HG02840 (cell line): ENCODE measurements around the gene TRMT61A.

ENCODE experiments used
- ATAC-seq: cut with Tn5 transposase; IDR thresholded peaks from one replicate; pipeline ENCODE4 v1.9.1; 2021; ENCODE audit warnings: mild to moderate bottlenecking, moderate library complexity, moderate number of reproducible peaks; ENCODE audit not compliant: unreplicated experiment, low FRiP score

Gene TRMT61A

DNA sequence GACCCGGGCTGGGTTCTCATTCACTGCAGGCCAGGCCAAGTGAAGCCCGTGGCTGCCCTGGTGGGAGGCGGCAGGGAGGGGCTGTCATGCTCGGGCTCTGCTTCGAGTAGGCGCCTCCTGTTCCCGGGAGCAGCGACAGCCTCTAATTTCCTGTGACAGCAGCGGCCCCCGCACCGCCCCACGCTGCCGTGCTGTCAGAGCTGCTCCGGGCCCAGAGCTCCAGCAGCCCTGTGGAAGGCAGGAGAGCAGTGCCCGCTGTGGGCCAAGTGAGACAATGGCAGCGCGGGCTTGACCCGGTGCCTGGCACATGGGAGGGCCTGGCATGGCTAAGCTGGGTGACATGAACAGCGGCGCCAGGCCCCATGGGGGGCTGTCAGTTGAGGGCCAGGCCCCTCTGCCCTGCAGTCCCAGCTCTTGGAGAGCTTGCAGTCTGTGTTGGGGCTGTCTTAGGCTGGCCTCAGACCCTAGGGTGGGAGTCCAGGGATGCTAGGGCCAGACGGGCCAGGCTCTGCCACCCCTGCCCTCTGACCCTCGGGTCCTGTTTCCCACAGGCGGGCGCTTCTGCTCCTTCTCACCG, 5.1 kb downstream of the TRMT61A start:
- ATAC-seq: no peak

DNA sequence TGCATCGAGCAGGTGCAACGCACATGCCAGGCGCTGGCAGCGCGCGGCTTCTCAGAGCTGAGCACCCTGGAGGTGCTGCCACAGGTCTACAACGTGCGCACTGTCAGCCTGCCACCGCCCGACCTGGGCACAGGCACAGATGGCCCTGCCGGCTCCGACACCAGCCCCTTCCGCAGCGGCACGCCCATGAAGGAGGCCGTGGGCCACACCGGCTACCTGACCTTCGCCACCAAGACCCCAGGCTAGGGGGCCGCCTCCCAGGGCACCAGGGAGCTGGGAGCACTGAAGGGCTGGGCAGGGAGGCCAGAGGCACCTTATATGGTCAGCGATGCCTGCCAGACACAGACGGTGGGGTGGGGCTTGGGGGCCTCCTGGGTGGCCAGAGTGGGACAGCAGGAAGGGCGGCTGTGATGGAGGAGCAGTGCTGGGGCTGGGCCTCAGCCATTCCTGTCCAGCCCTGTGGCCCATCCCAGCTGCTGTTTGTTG, 5.6 kb downstream of the TRMT61A start:
- no peak for ATAC-seq

GRCh38 chr14:103535081-103535890, 6.3 kb downstream of the TRMT61A start:
- ATAC-seq: no peak

DNA sequence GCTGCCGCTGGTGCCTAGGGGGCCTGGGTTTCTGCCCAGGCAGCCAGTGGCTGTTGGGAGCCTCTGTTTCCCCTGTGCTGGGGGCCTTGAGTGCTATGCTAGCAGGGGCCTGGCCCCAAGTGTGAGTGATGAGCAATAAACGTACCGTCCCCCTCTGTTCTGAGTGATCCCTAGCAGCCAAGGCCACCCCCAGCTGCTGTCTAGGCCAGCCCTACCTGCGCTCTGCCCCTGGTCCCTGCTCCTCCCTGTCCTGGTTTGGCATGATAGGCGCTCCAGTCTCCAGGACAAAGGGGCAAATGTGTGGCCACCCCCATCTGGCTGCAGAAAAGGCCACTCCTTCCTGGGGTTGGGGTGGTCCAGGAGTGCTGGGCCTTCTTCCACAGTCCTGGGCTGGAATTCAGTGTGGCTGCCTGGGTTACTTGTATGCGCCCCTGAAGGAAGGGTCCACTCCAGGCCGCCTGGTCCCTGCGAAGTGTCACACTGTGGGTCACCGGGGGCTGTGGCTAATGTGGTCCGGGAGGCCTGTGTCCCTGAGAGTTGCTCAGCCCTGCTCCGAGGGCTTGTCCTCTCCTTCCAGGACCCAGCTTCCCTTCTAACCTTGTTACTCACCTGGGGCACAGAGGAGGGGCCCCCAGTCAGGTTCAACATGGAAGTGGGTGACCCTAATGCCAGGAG, 7.0 kb downstream of the TRMT61A start:
- ATAC-seq: no peak

- no peak for ATAC-seq
Measured at GRCh38 chr14:103536693-103537092, 7.7 kb downstream of the TRMT61A start.

DNA sequence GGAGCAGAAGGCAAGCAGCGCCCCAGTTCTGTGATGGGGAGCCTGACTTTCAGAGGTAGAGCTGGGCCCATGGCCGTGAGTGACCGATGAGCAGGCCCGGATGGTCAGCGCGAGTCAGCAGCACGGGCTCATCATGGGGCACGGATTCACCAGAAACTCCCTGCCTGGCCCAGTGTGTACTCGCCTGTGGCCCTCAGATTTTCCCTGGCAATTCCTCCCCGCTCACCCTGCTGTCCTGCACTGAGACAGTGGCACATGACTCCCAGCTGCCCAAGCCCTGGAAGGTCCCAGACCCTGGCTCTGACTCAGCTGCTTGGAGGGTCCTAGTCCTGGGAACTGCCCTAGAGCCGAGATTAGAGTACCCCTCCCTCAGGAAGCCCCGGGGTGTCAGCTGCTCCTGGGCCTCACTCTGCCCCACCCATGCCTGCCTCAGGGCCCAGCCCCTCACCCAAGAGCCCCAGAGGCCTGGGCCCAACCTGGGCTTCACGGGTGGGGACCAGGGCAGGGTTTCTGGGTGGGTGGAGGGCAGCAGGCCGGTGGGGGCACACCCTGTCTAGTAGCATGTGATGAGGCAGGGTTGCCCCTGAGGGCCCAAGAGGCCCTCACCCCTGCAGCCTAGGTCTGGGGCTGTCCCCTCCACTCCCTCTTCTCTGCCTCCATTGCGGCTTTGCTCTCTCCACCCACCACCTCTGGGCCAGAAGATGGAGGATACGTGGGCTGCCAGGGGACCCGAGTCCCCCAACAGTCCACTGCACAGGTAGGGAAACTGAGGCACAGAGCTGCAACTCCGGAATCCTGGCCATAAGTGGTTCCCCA, 8.4 kb downstream of the TRMT61A start:
- no peak for ATAC-seq

DNA sequence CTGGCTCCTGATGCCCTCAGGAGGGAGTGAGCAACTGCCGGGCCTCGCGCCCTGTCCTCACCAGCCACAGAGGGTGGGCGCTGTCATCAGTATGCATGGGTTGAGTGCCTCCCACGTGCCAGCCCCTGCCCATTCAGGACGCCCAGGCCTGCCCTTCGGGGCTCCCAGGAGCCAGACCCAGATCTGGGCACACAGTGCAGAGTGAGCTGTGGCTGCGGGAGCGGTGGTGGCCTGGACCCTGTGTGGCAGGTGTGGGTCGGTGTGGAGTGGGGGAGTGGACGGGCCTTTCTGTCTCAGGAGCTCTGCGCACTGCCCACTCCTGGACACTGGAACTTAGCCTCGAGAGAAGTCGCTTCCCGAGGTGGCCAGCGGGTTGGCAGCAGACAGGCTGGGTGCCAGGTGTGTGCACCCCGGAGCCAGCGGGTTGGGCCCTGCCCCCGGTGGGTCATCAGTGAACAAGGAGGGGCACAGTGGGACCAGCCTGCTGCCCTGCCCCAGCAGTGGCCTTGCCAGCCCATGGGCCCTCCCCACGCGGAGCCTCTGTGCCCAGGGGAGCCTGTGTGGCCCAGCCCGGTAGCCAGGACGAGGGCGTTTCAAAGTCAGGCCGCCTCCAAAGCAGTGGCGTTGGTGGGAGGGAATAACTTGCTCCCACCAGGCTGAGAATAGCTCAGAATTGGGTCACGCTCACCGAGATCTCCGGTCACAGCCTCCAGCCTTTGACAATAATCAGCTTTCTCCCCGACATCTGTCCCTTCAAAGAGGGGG, 9.5 kb downstream of the TRMT61A start:
- no peak for ATAC-seq

DNA sequence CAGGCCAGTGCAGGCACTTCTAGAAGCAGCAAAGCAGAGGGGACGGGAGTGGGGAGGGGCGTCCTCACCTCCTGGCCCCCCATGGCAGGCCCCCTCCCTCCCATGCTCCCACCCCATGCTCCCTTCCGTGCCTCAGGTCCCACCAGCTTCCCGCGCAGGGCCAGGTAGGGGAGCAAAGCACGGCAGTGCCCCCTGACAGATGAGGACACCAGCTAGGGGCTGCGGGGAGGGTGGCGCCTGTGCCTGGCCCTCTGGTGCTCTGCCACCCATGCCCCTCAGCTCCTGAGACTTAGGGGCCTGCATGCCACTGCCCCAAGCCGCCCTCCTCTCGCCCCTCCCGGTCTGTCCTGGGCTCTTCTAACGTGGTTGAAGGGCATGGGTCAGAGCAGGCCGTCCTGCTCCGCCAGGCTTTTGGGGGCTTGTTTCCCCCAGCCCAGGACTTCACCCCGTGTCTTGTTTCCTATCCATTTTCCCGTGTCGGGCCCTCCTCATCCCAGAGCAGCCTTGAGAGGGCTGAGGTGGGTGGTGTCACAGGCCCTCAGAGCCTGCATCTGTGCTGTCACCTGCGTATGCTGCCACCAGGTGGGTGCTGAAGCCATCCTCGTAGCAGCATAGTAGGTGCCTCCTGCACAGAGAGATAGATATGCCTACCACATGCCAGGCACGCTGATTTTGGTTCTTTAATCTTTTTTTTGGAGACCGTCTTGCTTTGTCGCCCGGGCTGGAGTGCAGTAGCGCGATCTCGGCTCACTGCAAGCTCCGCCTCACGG, 10.2 kb downstream of the TRMT61A start:
- ATAC-seq: no peak

DNA sequence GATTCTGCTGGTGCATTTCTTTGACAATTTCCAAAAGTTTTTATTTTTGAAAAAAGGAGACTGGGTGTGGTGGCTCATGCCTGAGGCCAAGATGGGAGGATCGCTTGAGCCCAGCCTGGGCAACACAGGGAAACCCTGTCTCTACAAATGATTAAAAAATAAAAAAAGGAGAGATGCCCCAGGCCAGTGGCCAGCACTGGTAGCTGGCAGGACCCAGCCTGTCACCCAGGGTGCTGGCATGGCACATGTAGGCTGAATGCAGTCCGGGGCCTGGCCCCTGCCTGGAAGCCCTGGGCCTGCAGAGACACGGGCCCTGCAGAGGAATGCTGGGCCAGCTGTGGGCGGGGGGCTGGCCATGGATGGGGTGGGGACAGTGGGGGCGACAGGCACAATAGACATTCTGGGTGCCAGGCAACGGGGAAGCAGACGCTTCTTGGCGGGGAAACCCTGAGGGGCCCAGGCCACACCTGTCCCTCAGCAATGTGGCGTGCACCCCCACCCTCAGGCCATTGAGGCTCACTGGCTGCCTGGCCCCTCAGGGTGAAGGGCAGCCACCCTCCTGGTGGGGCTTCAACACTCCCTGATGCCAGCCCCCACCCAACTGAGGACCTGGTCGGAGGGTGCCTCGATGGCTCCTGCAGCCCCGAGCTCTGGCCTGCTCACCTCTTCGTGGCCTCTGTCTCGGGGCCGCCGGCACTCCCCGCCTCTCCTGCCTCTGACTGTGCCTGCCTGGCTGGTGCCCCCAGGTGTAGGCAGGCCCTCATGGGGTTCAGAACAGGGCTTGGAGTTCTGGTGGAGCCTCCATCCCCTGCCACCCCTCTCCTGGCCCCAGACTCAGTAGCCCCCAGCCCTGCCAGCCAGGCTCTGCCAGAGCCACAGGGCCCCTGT, 12.1 kb downstream of the TRMT61A start:
- no peak for ATAC-seq

DNA sequence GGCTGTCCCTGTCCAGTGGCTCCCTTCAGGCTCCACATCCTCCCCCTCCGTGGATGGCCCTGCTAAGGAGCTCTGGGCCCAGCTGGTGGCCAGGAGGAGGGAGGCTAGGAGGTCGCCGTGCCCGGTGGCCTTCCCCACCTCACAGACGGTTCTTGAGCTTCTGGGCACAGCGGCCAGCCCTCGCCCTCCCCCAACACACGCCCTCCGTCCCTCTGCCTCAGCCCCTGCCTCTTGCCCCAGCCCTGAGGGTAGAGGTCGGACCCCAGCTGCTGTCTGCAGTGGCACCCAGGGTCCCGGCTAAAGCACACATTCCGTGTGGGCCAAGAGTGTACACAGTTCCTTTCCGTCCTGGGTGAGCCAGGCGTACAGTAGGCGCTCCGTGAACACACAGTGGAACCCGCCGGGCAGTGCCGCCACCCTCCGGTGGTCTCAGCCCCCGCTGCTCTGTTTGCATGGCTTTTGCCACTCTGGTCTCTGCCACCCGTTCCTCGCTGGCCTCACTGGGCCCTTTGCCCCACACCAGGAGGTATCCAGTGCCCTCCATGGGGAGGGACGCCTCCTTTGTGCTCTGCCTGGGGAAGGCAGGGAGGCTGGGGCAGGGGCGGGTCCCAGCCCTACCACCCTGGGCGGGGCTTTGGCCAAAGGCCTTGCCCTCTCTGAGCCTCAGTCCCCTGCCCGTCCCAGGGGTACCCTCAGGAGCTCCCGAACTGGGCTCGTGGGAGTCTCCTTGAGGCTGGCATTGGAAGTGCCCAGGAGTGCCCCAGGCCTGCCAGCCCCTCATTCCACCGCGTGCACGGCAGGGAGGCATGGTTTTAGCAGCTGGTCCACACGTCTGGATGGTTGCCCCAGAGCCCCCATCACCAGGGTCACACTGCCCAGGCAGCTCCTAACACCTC, 13.0 kb downstream of the TRMT61A start:
- no peak for ATAC-seq

DNA sequence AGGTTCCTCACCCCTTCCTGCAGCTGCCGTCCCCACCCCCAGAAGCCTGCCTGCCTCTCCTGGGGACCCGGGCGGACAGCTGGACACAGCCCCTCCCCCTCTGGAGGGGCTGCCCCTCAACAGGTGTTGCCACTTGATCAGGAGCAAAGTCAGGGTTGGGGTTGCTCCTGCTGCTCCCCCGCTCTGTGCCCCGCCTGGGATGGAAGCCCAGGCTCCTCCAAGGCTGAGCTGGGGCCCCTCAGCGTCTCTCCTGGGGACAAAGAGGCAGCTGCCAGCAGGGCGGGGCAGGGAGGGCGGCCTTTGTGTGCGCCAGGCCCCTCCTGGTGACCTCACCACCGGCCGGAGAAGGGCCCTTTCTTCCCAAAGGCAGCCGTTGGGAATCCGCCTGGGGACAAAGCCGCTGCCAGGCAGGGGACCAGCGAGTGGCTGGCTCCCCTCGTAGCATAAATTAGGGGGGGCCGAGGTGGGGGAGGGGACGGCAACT, 13.7 kb downstream of the TRMT61A start:
- no peak for ATAC-seq

DNA sequence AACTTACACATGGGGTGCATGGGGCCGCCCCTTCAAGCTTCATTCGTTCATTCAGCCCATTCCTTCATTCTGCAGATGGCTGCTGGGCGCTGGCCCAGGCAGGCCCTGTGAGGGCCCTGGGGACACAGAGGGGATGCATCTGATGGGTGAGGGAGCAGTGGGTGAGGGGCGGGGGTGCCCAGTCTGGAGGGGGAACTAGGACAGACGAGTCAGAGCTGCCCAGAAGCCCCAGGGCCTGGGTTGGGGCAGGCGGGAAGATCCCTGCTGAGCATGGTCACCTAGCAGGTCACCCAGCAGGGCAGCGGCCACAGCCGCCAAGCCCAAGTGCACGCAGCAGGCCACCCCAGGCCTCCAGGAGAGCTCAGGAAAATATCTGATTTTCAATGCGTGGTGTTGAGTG, 14.1 kb downstream of the TRMT61A start:
- no peak for ATAC-seq

DNA sequence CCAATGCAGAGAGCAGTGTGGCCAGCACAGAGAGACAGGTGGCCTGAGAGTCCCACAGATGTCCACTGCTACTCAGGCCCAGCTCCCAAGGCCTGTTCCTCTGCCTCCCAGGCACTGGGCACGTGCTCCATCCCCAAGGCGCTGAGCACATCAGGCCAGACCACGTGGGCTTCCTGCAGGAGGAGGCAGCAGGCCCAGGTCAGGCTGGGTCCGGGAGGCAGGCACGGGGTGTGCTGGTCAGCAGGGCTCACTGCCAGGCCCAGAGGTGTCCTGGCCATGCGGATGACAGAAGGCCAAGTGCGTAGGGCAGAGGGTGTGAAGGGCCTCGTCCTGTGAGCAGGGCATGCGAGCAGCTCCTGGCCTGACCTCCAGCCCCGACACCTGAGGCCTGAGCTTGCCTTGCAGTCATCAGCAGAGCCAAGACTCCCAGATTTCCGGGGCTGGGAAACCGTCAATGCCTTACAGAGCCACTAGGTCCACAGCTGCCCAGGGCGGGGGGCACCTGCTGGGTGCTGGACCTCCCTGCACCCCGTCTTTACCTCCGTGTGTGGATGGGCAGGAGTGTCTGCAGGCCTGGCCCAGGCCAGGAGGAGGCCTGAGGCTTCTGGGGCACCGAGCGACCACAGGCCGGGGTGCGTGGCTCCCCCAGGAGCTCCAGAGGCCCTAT, 14.9 kb downstream of the TRMT61A start:
- ATAC-seq: no peak

GRCh38 chr14:103544388-103545218, 15.6 kb downstream of the TRMT61A start:
- ATAC-seq: no peak

- no peak for ATAC-seq
Measured at GRCh38 chr14:103545219-103545914, 16.4 kb downstream of the TRMT61A start.
